DMS53 treated with DMSO at 0.1 percent for 48 hours (cell line): ENCODE measurements around the gene KCNMA1.
"Not testable (repeated sequence)": the region's sequence is repeated elsewhere in the genome, so short reads cannot be mapped to it uniquely, and the experiment has no call there.

Source experiments
- DNase-seq: peaks from one replicate; lab custom pipeline; 2025; ENCODE audit not compliant: unreplicated experiment; lab: John Stamatoyannopoulos, UW

Gene KCNMA1

DNA sequence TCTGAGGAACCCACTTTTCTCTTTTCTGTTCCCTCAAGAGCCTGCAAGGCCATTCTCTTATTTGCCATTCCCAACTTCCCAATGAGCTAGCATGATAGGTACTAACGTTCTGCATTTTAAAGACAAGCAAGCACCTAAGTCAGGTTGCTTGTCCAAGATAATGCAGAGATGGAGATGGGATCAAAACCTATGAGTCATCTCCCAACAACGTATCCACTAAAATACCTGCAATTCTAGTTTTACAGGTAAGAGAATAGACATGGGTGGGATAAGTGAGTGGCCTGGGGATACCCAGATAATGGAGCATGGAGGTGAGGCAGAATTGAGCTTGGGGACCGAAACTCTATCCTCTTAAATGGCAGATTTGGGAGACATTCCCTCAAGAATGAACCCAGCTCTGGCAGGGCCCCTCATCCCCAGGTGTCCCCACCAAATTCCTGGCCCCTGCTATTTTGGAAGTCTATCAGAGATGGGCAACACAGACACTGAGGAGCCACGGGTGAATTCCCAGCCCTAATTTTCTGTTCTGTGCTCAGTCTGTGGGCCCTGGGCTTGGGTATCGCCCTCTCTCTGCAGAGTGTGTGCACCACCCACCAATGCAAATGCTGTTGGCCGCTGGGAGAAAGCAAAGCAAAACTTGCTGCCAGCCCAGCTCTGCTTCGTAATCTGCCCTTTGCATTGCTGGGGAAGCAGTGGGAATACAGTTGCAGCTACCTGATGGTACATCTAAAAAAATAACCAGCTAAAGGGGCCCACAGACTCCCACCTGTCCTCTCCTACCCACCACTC is 98.3 kb downstream of the KCNMA1 start:
- DNase-seq: peak; percentile 7

DNA sequence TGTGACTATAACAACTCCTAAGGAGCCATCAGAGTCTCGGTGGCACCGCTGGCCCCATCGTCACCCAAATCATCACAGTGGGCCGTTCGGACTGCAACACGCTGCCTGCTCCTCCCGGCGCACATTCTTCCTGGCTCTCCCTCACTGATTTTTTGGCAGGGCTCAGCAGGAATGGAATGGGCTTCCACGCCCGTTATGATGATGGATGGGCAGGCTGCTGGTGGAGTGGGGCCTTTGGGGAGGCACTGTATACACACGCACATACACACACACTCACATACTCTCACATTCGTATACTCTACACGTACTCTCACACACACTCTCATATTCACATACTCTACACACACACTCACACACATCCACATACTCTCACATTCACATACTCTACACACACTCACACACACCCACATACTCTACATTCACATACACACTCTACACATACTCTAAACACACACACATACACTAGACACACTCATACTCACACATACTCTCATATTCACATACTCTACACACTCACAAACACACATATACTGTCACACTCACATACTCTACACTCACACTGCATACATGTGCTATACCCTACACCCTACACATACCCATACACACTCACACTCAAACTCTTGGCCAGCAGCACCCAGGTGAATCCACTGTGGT is 99.8 kb downstream of the KCNMA1 start:
- DNase-seq: no peak

DNA sequence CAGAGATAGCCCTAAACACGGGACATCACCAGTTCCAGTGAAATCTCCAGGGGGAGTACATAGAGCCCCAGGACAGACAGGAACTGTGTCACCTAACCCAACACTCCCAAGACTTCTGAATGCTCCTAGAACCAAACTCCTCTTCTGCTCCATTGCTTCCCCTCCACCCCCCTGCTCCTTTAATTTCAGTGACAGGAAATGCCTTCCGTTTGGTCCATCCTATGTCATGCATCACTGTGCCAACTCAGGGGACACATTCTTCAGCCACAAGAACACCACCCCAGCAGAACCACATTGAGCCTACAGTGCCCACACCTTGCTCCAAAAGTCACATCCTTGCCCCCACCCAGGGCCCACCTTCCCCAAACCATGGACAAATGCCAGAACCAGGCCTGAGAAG is 100.5 kb downstream of the KCNMA1 start:
- no peak for DNase-seq

DNA sequence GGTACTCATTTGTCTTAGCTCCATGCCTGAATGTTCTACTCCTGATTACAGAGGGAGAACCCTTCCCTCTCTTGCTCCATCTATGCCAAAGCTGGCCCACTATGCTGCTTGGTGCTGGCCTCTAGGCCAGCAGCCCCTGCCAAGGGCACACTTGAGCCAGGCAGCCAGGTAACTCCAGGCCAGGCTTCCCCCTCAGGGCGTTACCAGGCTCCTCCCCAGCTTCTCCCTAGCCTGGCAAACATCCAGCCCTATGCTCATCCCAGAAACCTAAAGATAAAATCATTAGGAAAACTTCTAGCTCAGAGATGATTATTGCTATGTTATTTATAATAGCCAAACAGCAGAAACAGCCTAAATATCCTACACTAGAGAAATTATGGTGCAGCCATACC is 103.7 kb downstream of the KCNMA1 start:
- peak; percentile 7 for DNase-seq

DNA sequence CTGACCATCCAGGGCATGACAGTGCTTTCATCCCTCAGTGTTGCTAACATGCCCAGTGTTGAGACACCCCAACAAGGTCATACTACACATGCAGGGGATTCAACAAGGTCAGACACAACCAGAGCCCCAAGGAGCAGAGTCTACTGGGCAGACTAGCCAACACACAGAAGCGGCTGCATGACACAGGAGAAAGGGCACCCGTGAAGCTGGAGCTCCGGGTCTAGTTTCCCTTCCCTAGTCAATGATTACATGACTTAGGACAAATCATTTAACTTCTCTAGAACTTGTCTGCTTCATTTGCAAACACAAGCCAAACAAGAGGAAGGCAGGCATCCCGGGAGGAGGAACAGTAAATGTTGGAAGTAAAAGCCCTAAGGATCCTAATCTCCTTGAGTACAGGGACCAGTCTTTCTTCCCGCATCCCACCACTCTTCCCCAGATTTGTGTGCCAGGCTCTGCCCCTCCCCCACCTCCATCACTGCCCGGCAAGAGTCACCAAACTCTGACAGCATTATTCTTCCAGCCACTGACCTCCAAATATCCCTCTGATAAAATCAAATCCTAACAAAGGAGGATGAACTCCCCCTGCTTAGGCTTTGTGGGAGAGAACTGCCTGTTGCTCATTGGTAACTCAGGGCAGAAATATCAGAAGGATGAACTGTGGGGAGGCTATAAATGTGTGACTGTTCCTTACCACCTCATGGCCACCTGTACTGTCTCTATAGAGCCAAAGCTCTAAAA is 104.3 kb downstream of the KCNMA1 start:
- DNase-seq: no peak

DNA sequence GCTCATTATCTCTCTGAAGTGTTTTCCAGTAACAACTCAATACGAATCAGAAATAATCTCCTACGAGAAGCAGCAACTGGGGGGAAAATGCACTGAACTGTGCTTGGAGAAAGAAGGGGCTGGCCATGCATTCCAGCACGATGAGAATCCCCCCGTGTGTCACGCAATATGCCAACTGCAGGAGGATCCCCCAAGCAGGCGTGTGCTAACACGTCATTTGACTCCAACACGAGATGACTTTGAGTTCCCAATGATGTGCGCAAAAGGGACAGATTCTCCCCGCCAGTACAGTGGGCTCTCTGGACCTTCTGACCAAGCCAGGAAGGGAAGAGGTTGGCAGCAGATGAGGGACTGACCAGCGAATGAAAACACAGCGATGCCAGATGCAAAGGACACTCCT is 105.5 kb downstream of the KCNMA1 start:
- no peak for DNase-seq

DNA sequence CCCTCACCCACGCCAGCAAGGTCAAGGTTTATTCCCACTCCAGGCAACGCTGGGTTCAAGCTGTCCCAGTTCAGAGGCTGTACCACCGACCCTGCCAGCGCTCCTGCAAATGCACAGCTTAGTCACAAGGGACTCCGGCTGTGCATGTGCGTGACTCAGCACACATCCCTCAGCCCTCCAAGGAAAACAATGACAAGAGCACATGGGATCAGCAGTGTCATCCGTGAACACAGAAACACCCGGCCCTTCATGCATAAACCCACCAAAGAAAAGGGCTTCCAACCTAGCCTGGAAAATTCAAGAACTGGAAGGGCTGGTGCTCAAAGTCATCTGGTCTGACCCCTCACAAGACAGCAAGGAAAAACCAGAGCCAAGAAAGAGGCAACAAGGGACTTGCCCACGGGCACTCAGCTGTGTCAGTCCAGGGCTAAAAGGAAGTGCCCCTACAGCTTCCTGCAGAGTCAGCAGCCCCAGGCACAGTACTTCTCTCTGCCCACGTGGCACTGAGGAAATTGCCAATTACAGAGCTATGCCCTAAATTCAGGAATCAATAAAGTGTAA is 106.1 kb downstream of the KCNMA1 start:
- peak; percentile 86 for DNase-seq

DNA sequence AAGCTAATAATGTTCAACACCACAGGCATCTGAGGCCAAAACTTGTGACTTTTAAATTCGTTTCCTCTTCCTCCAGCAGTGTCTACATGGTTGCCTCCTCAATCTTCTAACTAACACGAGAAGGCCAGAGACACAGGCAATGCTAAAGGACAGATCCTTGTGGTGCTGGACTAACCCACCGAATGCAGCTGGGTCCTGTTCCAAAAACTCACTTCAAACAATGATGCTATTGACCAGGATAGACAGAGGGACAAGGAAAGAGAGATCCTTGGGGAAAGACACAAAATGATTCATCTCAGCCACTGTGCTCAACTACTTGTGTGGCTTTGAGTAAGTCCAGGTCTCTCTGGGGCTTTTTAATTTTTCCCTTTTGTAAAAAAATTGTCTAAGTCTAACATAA is 107.6 kb downstream of the KCNMA1 start:
- DNase-seq: no peak

DNA sequence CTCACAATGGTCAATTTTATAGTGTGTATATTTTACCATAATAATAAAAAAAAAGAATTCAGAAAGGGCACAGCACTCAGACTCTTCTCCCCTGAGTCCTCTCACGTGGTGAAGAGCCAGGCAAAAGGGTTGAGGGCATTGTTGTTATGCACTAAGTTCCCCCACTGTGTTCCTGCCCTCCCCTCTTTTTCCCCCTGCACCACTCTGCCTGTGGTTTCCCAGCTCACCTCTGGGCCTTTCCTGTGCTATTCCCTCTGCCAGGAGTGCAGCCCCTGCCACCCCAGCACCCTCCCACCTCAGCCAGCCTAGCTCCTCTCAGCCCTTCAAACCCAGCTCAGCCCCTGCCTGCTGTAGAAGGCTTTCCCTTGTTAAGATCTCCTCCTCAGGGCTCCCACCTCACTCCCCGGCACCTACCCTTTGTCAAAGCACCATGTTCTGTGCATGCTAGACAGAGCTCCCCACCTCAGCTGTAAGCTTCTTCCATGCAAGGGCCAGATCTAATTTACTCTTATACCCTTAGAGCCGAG is 108.5 kb downstream of the KCNMA1 start:
- DNase-seq: no peak

DNA sequence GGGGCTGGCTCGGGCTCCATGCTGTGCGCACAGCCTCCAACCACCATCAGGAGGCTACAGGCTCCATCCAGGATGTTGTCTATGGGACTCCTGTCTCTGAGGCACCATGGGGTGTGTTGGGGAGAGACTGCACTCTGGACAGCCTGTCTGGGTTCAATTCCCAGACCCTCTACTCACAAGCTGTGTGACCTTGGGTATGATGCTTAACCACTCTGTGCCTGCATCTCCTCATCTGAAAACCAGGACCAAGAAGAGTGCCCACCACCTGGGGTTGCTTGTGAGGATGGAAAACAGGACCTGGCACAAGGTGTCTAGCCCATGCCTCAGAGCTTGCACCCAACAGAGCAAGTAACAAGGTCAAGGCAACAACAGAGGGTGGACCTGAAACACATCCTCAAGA is 109.8 kb downstream of the KCNMA1 start:
- DNase-seq: no peak

DNA sequence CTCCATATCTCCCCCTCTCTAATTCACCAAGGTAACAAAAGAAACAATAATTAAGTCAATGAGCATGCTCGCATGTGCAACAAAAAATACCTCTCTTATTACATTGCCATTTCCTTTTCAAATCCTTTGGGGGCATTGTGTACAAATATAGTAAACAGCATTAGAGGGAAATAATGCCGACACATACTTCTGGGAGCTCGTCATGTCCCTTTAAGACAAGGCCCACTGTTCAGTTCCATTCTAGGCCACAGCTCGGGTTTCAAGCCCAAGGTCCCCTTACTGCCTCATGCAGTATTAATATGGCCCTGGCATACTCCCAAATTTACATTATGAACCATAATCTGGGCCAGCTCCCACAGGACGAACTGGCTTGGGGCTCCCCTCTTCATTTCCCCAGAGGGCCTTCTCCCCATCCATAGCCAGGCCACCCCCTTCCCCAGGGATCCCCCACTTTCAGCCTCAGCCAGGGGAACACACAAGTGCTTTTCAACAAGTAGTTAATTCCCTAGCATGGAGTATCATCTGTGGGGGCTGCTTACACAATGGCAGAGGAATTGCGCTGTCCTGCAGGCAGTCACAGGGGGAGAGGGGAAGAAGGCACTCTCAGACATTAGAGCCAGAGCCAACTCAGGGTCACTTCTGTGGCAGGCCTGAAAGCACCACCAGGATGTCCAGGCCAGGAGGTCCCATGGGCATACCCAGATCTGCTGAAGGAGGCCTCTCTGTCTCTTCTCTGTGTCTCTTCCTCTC is 110.6 kb downstream of the KCNMA1 start:
- DNase-seq: no peak

DNA sequence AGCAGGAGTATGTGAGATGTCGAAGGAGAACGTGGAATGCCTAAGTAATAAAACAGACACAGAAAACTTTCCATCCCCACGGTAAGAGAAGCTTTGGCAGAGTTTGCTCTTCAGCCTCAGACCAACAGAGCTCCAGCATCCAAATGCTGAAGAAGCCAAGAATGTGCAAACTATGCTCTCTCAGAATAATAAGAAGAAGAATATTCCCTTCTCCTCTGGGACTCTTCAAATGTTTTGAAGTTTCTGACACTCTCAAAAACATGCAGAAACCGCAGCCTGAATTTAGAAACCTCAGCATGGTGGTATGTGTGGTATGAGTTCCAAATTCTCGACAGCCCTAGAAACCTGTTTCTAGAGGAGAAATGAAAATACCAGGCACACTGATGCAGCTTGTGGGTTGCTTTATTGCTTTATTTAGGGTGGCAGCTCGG is 113.3 kb downstream of the KCNMA1 start:
- DNase-seq: no peak

DNA sequence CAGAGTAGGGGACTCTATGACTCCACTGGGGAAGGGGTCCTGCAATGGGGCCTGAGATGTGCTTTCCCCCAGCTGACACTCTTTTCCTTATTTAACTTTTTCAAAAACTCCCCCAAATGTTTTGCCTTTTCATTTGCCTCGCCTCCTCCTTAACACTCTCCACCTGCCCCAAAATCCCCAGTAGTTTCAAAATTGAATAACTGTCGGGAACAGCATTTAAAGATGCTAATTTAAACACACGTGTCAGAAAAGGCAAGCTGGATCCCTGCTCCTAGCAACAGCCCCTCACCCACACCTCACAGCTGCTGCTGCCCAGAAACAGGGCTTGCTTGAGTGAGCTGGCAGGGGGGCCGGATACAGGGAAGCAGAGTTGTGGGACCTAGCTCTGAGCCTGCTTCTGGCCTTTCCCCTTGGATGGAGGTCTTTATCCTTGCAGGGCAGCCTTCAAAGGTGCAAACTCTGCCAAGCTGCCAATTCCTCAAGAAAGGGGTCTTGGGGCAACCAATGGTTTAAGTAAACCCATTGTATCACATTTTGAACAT is 115.3 kb downstream of the KCNMA1 start:
- DNase-seq: no peak

DNA sequence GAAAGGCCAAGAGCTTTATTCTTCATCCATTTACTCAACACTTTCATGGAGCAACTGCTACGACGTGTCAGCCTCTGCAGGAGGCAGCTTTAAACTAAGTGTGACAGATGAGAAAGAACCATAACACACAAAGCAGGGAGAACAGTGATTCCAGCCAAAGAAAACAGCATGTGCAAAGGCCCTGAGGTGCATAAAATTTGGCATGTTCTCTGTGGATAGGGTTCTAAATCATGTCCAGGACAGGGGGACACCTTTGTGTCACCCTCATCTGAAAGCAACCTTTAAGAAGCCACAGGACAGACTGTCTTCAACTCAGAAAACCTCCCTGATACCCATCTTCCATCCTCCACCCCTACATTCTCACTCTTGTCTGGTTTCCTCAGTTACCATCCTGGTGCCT is 116.6 kb downstream of the KCNMA1 start:
- DNase-seq: no peak

DNA sequence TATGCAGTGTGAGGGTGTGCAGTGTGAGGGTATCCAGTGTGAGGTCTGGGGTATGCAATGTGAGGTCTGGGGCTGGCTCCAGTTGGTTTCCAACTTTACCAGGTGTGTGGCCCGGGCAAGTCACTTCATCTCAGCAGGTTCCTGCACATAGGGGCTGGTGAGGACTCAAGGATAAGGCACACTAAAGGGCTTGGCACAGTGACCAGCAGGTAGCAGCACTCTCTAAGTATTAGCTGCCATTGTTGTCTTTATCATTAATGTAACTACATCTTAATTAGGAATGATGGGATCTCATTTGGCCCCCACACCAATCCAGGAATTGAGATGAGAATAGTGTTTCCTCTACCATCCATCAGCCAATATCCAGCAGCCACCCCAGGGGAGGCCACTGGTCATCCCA is 117.3 kb downstream of the KCNMA1 start:
- no peak for DNase-seq

DNA sequence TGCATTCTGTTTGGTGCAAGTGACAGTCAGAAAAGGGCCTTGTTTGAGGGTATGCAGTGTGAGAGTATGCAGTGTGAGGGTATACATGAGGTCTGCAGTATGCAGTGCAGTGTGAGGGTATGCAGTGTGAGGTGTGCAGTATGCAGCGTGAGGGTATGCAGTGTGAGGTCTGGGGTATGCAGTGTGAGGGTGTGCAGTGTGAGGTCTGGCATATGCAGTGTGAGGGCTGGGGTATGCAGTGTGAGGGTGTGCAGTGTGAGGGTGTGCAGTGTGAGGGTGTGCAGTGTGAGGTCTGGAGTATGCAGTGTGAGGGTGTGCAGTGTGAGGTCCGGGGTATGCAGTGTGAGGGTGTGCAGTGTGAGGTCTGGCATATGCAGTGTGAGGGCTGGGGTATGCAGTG is 117.8 kb downstream of the KCNMA1 start:
- DNase-seq: not testable (repeated sequence)

DNA sequence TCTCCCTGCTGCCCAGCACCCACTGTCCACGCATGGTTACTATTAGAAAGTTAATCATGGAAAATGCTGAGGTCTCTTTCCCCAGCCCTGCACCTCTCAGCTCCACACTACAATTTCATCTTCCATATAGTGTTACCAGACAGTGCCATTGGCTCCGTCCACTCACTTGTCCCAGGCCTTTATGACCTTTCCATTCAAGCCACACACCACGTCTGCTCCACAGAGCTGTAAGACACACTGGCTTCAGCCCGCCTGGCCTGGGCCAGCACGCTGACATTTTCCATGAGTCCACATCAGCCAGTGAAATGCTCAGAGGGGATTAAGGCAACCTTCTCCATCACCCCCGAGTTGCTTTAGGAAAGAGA is 118.7 kb downstream of the KCNMA1 start:
- DNase-seq: no peak

DNA sequence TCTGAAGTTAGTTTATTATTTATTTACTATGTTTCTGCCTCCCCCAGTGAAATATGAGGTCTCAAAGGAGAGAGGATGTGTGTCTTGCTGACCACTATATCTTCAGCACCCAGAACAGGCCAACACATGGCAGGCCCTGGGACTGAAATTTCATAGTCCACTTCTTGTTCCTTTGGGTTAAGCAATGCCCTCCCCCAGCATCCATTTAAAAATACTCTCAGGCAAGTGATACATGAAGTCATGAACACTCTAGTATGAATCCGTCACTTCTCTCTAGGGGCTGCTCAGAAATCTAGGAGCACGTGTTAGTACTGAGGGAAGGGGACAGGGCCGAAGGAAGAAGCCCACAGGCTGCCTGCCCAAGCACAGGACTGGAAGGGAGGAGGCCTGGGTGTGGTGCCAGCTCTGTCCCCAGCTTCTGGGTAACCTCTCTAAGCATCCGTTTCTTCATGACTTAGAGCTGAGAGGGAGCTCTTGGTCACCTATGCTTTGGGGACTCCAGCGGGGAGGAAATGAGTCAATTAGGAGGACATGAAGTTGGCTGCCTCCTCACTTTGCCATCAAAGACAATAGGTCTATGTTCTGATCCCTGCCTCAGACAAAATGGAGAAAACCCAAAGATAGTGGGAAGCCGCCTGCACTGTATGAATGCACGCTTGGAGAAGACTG is 119.2 kb downstream of the KCNMA1 start:
- no peak for DNase-seq

DNA sequence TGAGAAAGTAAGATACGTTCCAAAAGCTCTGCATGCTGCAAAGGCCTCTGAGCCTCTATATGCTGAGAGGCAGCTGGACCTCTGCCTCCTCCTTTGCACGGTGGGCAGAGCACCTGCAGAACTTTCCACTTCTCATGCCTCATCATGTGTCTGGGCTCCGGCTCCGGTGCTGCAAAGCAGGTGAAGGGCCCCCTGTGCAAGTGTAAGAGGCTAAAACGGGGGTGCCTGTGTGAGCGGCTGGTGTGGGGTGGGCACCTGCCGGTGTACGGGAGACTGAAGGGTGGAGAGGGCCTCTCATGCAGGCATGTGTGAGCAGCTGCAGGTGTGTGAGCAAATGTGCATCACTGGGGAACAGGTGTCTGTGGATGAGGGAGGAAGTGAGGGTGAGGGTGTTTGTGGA is 121.0 kb downstream of the KCNMA1 start:
- peak; percentile 93 for DNase-seq

DNA sequence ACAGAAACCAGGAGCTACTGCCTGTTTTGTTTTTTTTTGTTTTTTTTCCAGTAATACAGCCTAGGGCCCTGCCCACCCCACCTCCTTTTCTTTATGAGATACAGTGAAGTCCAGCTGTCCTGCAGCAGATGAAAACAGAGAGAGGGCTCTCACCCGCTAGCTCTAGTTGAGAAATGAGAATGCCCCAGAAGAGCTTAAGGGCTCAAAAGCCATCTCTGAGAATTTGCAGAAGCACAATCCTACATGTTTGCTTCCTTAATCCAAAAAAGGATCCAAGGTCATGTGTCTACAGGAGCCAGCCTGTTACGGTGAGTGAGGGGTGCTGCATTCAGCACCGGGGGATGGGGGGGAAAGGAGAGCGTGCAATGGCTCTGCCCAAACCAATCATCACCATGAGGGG is 122.7 kb downstream of the KCNMA1 start:
- no peak for DNase-seq
